ENCODE measurements around the gene SLC22A14. TPM values are rescaled to one million over a fixed set of nuclear protein-coding genes. Genes with fewer than 3 reads are reported as not detected.
"Not testable (repeated sequence)": the region's sequence is repeated elsewhere in the genome, so short reads cannot be mapped to it uniquely, and the experiment has no call there.

SLC22A14 gene
- total RNA-seq, 6 donors from 2014 or later: 0.30 to 1.6 TPM; not detected in 4

DNA sequence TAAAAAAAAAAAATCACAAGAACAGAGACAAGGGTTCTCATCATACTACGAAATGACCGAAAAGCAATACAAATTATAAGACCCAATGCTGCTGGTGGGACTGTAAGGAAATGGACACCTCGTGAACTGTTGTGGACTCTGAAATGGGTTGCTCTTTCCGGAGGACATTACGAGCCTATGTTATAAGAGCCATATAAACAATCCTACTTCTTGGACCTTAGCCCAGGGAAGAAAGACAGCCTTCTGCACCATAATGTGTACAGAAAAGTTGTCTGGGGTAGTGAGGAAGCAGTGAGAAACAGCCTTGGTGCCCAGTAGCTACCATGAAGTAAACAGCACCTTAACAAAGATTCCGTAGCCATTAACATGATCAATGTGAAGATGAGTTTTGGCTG, 2.7 kb downstream of the SLC22A14 start:
- no peak overlapping the region for H3K27ac ChIP-seq
- no peaks in the 10 kb centered on the region for H3K9me3 ChIP-seq
- TF ChIP-seq, protein P1, sequence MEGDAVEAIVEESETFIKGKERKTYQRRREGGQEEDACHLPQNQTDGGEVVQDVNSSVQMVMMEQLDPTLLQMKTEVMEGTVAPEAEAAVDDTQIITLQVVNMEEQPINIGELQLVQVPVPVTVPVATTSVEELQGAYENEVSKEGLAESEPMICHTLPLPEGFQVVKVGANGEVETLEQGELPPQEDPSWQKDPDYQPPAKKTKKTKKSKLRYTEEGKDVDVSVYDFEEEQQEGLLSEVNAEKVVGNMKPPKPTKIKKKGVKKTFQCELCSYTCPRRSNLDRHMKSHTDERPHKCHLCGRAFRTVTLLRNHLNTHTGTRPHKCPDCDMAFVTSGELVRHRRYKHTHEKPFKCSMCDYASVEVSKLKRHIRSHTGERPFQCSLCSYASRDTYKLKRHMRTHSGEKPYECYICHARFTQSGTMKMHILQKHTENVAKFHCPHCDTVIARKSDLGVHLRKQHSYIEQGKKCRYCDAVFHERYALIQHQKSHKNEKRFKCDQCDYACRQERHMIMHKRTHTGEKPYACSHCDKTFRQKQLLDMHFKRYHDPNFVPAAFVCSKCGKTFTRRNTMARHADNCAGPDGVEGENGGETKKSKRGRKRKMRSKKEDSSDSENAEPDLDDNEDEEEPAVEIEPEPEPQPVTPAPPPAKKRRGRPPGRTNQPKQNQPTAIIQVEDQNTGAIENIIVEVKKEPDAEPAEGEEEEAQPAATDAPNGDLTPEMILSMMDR (IDR thresholded peaks at IDR 0.05): no peak
- TF ChIP-seq POLR2AphosphoS5 (IDR thresholded peaks at IDR 0.05): no peak
- ATAC-seq (ENCODE audit: low FRiP score in 2 of 2): no peak
- DNase-seq: no peak
- H3K27me3 ChIP-seq: no peaks in the 10 kb centered on the region
- H3K36me3 ChIP-seq: no peaks in the 10 kb centered on the region
- no peaks in the 10 kb centered on the region for H3K4me1 ChIP-seq
- no peak overlapping the region for H3K4me3 ChIP-seq
- WGBS, 2 donors: 72 to 88% methylated on average over 6 of the region's 6 CpGs

DNA sequence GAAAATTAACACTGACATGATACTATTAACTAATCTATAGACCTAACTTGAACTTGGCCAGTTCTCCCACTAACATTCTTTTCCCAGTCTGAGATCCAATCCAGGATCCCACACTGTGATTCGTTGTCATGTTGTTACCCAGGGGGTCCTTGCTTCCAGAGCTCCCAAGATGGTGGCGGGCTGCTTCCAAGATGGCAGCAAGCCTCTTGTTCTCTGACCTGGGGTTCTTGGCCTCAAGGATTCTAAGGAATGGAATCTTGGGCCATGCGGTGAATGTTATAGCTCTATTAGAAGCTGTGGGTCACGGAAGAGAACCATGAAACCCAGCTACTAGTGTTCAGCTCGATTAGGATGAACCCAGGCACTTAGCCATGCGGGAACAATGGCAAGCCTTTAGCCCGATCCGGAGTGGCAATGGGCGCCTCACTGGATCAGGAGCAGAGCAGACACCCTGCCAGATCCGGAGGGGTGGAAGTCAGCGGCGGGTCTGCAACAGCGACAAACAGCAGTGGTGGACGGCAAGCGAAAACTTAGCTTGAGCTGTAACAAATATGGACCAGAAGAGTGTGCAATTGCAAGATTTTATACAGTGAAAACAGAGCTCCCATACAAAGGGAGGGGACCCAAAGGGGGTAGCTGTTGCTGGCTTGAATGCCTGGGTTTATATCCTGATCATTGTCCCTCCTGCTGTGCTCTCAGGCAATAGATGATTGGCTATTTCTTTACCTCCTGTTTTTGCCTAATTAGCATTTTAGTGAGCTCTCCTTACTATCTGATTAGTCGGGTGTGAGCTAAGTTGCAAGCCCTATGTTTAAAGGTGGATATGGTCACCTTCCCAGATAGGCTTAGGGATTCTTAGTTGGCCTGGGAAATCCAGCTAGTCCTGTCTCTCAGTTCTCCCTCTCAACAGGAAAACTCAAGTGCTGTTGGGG, 7.5 kb downstream of the SLC22A14 start:
- not testable (repeated sequence) for DNase-seq; H3K4me3 ChIP-seq; H3K27ac ChIP-seq; ATAC-seq (ENCODE audit: low FRiP score in 2 of 2); H3K9me3 ChIP-seq; H3K36me3 ChIP-seq; H3K4me1 ChIP-seq; H3K27me3 ChIP-seq
- WGBS, 2 donors: 96 to 98% methylated on average over 16 of the region's 16 CpGs

DNA sequence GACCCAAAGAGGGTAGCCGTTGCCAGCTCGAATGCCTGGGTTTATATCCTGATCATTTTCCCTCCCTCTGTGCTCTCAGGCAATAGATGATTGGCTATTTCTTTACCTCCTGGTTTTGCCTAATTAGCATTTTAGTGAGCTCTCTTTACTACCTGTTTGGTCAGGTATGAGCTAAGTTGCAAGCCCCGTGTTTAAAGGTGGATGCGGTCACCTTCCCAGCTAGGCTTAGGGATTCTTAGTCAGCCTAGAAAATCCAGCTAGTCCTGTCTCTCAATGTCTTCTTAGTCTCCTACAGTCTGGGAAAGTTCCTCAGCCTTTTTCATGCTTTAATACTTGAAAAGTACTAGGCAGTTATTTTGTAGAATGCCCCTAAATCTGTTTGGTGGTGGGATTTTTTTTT, 15.0 kb downstream of the SLC22A14 start:
- ATAC-seq (ENCODE audit: low FRiP score in 2 of 2); DNase-seq; H3K36me3 ChIP-seq; H3K27ac ChIP-seq; H3K27me3 ChIP-seq; H3K4me3 ChIP-seq; H3K9me3 ChIP-seq; H3K4me1 ChIP-seq: not testable (repeated sequence)
- WGBS, 2 donors: 86 to 88% methylated on average over 4 of the region's 4 CpGs

DNA sequence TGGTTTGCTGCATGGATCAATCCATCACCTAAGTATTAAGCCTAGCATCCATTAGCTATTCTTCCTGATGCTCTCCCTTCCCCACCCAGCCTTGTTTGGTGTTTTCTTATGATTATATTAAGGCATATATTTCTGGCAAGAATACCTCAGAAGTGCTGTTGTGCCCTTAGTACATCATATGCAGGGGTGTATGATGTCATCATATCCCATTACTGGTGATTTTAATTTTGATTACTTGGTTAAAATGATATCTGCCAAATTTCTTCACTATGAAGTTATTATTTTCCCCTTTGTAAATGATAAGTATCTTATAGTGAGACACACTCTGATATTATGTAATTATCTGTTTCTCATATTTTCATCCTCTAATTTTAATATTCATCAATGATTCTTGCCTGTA, 15.4 kb downstream of the SLC22A14 start:
- Histone ChIP-seq H3K36me3 (no peaks in the 10 kb centered on the region), H3K9me3 (no peaks in the 10 kb centered on the region), H3K27me3 (no peaks in the 10 kb centered on the region), H3K27ac (no peak overlapping the region), H3K4me3 (no peak overlapping the region), H3K4me1 (no peaks in the 10 kb centered on the region)
- TF ChIP-seq POLR2A (IDR thresholded peaks at IDR 0.05): no peak
- TF ChIP-seq POLR2AphosphoS5 (IDR thresholded peaks at IDR 0.05): no peak
- TF ChIP-seq, protein P1 (IDR thresholded peaks at IDR 0.05): no peak
- no peak for TF ChIP-seq EP300 (IDR thresholded peaks at IDR 0.05)
- no peak for ATAC-seq (ENCODE audit: low FRiP score in 2 of 2)
- no peak for DNase-seq

DNA sequence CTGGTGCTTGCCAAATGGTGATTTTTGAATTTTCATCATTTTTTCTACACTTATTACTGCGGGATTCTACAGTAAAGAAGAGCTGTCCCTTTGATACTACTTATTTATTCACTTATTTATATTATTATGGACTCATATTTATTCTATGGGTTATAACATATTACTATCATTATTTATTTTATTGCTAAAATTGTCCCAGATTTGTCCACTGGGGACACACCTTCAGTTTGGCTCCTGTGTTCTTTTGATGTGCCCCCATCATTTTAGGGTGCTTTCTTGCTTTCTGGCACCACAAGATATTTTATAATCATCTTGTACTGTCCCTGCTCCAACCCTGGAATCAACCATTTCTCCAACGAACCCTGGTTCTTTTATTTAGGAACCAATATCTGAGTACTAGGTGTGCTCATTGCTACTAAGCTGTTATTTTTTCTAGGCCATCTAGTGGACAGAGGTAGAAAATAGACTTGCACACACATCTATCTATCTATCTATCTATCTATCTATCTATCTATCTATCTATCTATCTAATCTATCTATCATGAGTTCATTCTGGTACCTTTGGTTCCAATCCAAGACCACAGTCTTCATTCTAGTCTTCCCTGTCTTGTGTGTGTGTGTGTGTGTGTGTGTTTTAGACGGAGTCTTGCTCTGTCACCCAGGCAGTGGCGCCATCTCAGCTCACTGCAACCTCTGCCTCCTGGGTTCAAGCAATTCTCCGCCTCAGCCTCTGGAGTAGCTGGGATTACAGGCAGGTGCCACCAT, 16.0 kb downstream of the SLC22A14 start:
- peak in 1 of 2 donors; percentile 58 for ATAC-seq (ENCODE audit: low FRiP score in 2 of 2)
- H3K9me3 ChIP-seq: no peaks in the 10 kb centered on the region

More for the DNA sequence above, 16.0 kb downstream of the SLC22A14 start:
- DNase-seq: no peak
- TF ChIP-seq, protein P1 (IDR thresholded peaks at IDR 0.05): peak in 4 of 6 experiments; percentile 22 to 34 (median 29)
- TF ChIP-seq EP300 (IDR thresholded peaks at IDR 0.05): no peak
- Histone ChIP-seq H3K27me3 (no peaks in the 10 kb centered on the region), H3K36me3 (no peaks in the 10 kb centered on the region), H3K27ac (no peak overlapping the region), H3K4me3 (no peak overlapping the region), H3K4me1 (no peaks in the 10 kb centered on the region)
- 81 to 84% methylated on average over 5 of the region's 5 CpGs for WGBS, 2 donors
